ENCODE results near the gene PALM. TPM values are rescaled to one million over a fixed set of nuclear protein-coding genes. Genes with fewer than 3 reads are reported as not detected.
A peak's percentile ranks its signal among the peaks of the same experiment; 100 is the strongest.

PALM gene
- total and polyA plus RNA-seq, 4 donors = 16.2 to 45.7 (median 28.1) TPM

- TF ChIP-seq CTCF (IDR thresholded peaks at IDR 0.05; ENCODE audit: control extremely low read depth, extremely low read depth) = no peak
- DNase-seq (no peak), ATAC-seq (ENCODE audit: insufficient read depth, low FRiP score) (no peak)
- Histone ChIP-seq H3K27ac (ENCODE audit: low read depth in 1 of 2, low read length in 1 of 2) (no peak overlapping the region), H3K4me1 (ENCODE audit: control insufficient read depth in 5 of 5, insufficient read depth in 5 of 5, low read length in 5 of 5) (peaks cover 0 to 2% (median 0%) of the 10 kb centered on the region in 5 donors), H3K9me3 (ENCODE audit: control insufficient read depth in 4 of 4, insufficient read depth in 3 of 4, low read length in 3 of 4) (no peaks in the 10 kb centered on the region), H3K9ac (ENCODE audit: insufficient read depth in 1 of 2, low read length in 2 of 2) (no peak overlapping the region), H3K4me3 (no peak overlapping the region), H3K36me3 (ENCODE audit: control insufficient read depth in 4 of 4, insufficient read depth in 4 of 4, low read length in 4 of 4) (no peaks in the 10 kb centered on the region), H3K27me3 (ENCODE audit: control insufficient read depth in 3 of 3, insufficient read depth in 3 of 3, low read length in 2 of 3) (no peaks in the 10 kb centered on the region)
- 84% methylated on average over 6 of the region's 6 CpGs for WGBS, 2 donors
Observed at GRCh38 chr19:769616-770015, 60.9 kb downstream of the PALM start.

- H3K4me1 ChIP-seq (ENCODE audit: control insufficient read depth in 5 of 5, insufficient read depth in 5 of 5, low read length in 5 of 5) = peaks cover 0 to 2% (median 0%) of the 10 kb centered on the region in 5 donors
- DNase-seq (peak in 1 of 3 donors; percentile 30), ATAC-seq (ENCODE audit: insufficient read depth, low FRiP score) (no peak)
- no peaks in the 10 kb centered on the region for H3K9me3 ChIP-seq (ENCODE audit: control insufficient read depth in 4 of 4, insufficient read depth in 3 of 4, low read length in 3 of 4)
- H3K36me3 ChIP-seq (ENCODE audit: control insufficient read depth in 4 of 4, insufficient read depth in 4 of 4, low read length in 4 of 4) = no peaks in the 10 kb centered on the region
- H3K4me3 ChIP-seq = no peak overlapping the region
- WGBS, 2 donors = 9 to 27% methylated on average over 6 of the region's 6 CpGs
- H3K27me3 ChIP-seq (ENCODE audit: control insufficient read depth in 3 of 3, insufficient read depth in 3 of 3, low read length in 2 of 3) = no peaks in the 10 kb centered on the region
- no peak for TF ChIP-seq CTCF (IDR thresholded peaks at IDR 0.05; ENCODE audit: control extremely low read depth, extremely low read depth)
- no peak overlapping the region for H3K27ac ChIP-seq (ENCODE audit: low read depth in 1 of 2, low read length in 1 of 2)
- no peak overlapping the region for H3K9ac ChIP-seq (ENCODE audit: insufficient read depth in 1 of 2, low read length in 2 of 2)
Observed at GRCh38 chr19:771332-771785, 62.6 kb downstream of the PALM start.

- H3K36me3 ChIP-seq (ENCODE audit: control insufficient read depth in 4 of 4, insufficient read depth in 4 of 4, low read length in 4 of 4) = no peaks in the 10 kb centered on the region
- no peak overlapping the region for H3K27ac ChIP-seq (ENCODE audit: low read depth in 1 of 2, low read length in 1 of 2)
- H3K27me3 ChIP-seq (ENCODE audit: control insufficient read depth in 3 of 3, insufficient read depth in 3 of 3, low read length in 2 of 3) = no peaks in the 10 kb centered on the region
- DNase-seq = no peak
- no peaks in the 10 kb centered on the region for H3K9me3 ChIP-seq (ENCODE audit: control insufficient read depth in 4 of 4, insufficient read depth in 3 of 4, low read length in 3 of 4)
- 86 to 89% methylated on average over 5 of the region's 5 CpGs for WGBS, 2 donors
- no peak for TF ChIP-seq CTCF (IDR thresholded peaks at IDR 0.05; ENCODE audit: control extremely low read depth, extremely low read depth)
- ATAC-seq (ENCODE audit: insufficient read depth, low FRiP score) = no peak
- no peak overlapping the region for H3K4me3 ChIP-seq
- H3K4me1 ChIP-seq (ENCODE audit: control insufficient read depth in 5 of 5, insufficient read depth in 5 of 5, low read length in 5 of 5) = peaks cover 0 to 2% (median 0%) of the 10 kb centered on the region in 5 donors
- no peak overlapping the region for H3K9ac ChIP-seq (ENCODE audit: insufficient read depth in 1 of 2, low read length in 2 of 2)
Observed at GRCh38 chr19:772063-772462, 63.3 kb downstream of the PALM start.

All from lung (tissue), 12 donors.